HG03064 (cell line): ENCODE measurements around the gene DCP2.
"Not testable (repeated sequence)": the region's sequence is repeated elsewhere in the genome, so short reads cannot be mapped to it uniquely, and the experiment has no call there.

Experiments
- ATAC-seq: cut with Tn5 transposase; IDR thresholded peaks from one replicate; pipeline ENCODE4 v1.9.1; 2021; ENCODE audit warnings: low read depth; ENCODE audit not compliant: unreplicated experiment

The DCP2 gene

GRCh38 chr5:112976432-112977309 lies at the start of gene DCP2:
DCP2 (plus strand) TSS chr5:112976798; CDS start chr5:112976934, 136 bp downstream.
- peak; percentile 97 for ATAC-seq

GRCh38 chr5:112929336-112930081 lies 47.1 kb upstream of the DCP2 start:
- ATAC-seq: peak; percentile 55

- ATAC-seq: peak; percentile 39
Observed at GRCh38 chr5:112930082-112930344, 46.6 kb upstream of the DCP2 start.

GRCh38 chr5:112931473-112931872 lies 45.1 kb upstream of the DCP2 start:
- ATAC-seq: no peak

- ATAC-seq: no peak
Observed at GRCh38 chr5:112933105-112933504, 43.5 kb upstream of the DCP2 start.

- ATAC-seq: no peak
Observed at GRCh38 chr5:112933651-112934365, 42.8 kb upstream of the DCP2 start.

GRCh38 chr5:112934366-112934663 lies 42.3 kb upstream of the DCP2 start:
- ATAC-seq: no peak

GRCh38 chr5:112935675-112936074 lies 40.9 kb upstream of the DCP2 start:
- no peak for ATAC-seq

- no peak for ATAC-seq
Observed at GRCh38 chr5:112938286-112938685, 38.3 kb upstream of the DCP2 start.

- ATAC-seq: no peak
Observed at GRCh38 chr5:112940670-112941069, 35.9 kb upstream of the DCP2 start.

- no peak for ATAC-seq
Observed at GRCh38 chr5:112948458-112948857, 28.1 kb upstream of the DCP2 start.

GRCh38 chr5:112951124-112951702 lies 25.4 kb upstream of the DCP2 start:
- ATAC-seq: peak; percentile 79

- ATAC-seq: no peak
Observed at GRCh38 chr5:112956606-112957005, 20.0 kb upstream of the DCP2 start.

- no peak for ATAC-seq
Observed at GRCh38 chr5:112957036-112957808, 19.4 kb upstream of the DCP2 start.

- ATAC-seq: peak; percentile 86
Observed at GRCh38 chr5:112958093-112959088, 18.2 kb upstream of the DCP2 start.

GRCh38 chr5:112959872-112960271 lies 16.7 kb upstream of the DCP2 start:
- not testable (repeated sequence) for ATAC-seq

GRCh38 chr5:112960315-112960714 lies 16.3 kb upstream of the DCP2 start:
- ATAC-seq: no peak

GRCh38 chr5:112960863-112961504 lies 15.6 kb upstream of the DCP2 start:
- ATAC-seq: no peak

- ATAC-seq: not testable (repeated sequence)
Observed at GRCh38 chr5:112963374-112963733, 13.2 kb upstream of the DCP2 start.
